WI38 (cell line): ENCODE data around the gene PNLIPRP2.

Experiments
- H3K4me3 ChIP-seq: 2 replicates; pipeline ENCODE4 v1.5.1; 2011; ENCODE audit warnings: low read depth, mild to moderate bottlenecking, control low read depth, low read length
- TF ChIP-seq, protein P1 (sequence below): IDR thresholded peaks from 2 replicates; pipeline ENCODE4 v1.5.1; 2012; ENCODE audit warnings: low read depth, mild to moderate bottlenecking, control low read depth, low read length

PNLIPRP2 gene

DNA sequence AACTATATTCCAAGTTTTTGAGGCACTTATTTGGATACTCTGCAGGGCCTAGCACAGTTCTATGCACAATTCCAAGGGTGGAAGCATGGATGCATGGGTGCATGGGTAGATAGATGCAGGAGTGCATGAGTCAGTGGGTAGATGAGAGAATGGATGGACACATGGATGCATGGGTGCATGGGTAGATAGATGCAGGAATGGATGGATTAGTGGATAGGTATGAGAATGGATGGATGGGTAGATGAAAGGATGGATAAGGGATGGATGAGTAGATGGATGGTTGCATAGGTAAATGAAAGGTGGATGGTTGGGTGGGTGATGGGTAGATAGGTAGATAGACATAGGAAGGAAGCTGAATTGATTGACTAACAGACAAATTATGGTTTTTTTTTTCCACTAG, 15.6 kb downstream of the PNLIPRP2 start:
- TF ChIP-seq, protein P1, sequence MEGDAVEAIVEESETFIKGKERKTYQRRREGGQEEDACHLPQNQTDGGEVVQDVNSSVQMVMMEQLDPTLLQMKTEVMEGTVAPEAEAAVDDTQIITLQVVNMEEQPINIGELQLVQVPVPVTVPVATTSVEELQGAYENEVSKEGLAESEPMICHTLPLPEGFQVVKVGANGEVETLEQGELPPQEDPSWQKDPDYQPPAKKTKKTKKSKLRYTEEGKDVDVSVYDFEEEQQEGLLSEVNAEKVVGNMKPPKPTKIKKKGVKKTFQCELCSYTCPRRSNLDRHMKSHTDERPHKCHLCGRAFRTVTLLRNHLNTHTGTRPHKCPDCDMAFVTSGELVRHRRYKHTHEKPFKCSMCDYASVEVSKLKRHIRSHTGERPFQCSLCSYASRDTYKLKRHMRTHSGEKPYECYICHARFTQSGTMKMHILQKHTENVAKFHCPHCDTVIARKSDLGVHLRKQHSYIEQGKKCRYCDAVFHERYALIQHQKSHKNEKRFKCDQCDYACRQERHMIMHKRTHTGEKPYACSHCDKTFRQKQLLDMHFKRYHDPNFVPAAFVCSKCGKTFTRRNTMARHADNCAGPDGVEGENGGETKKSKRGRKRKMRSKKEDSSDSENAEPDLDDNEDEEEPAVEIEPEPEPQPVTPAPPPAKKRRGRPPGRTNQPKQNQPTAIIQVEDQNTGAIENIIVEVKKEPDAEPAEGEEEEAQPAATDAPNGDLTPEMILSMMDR = no peak
- no peak overlapping the region for H3K4me3 ChIP-seq

DNA sequence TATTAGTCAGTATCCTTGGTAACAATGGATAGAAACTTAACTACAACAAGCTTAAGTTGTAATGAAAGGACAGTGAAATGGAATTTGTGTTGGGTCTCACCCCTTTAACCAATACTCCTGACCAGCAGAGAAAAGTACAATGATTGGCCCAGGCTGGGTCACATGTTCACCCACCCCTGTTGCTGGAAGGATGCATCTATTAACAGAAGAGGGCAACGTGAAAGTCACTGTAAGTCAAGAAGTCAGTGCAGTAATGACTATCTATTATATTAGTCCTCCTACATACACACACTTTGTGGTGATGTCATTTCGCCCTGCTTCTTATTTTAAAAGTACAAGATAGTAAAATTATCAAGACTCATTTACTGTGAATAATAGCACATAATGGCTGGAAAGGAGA, 16.2 kb downstream of the PNLIPRP2 start:
- H3K4me3 ChIP-seq = no peak overlapping the region
- TF ChIP-seq, protein P1 = no peak

DNA sequence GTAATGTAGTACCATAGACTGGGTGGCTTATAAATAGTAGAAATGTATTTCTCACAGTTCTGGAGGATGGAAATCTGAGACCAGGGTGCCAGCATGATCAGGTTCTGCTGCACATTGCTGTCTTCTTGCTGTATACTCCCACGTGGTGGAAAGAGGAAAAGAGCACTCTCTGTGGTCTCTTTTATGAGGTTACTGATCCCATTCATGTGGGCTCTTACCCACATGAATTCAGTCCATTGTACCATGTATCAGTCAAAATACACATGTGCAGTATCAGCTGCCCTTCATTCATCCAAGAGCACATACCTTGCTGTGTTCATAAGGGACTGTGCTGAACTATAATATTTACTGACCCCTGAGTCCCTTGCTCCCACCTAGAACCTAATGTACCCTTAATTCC, 17.1 kb downstream of the PNLIPRP2 start:
- no peak overlapping the region for H3K4me3 ChIP-seq
- TF ChIP-seq, protein P1 = no peak

DNA sequence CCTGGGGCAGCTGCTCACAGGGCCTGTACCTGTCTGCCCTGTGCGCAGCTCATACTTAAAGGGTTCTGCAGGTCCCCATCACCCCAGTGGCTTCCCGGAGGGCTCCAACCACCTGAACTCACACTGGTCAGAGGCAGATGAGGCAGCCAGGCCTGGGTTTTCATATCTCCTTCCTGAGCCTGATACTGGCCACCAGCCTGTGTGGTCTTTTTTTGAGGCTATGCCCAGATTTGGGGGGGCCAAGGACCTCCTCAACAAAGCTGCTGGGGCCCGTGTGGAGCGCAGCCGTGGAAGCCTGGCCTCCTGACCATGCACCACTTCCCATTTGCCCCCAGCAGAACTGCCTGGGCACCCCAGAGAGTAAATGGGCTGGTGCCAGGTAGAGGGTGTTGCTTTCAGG, 25.7 kb downstream of the PNLIPRP2 start:
- no peak overlapping the region for H3K4me3 ChIP-seq
- TF ChIP-seq, protein P1 = no peak

DNA sequence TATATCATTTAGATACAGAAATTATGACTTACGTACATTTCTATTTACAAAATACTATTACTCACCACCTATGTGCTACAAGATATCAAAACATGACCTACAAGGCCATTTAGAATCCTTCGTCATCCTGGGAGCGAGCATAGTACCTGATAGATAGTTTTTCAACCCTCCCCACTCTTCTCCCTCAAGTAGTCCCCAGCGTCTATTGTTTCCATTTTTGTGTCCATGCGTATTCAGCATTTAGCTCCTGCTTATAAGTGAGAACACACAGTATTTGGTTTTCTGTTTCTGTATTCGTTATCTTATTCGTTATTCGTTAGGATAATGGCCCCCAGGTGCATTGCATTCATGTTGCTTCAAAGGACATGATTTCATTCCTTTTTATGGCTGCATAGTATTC, 28.1 kb downstream of the PNLIPRP2 start:
- TF ChIP-seq, protein P1 = no peak

DNA sequence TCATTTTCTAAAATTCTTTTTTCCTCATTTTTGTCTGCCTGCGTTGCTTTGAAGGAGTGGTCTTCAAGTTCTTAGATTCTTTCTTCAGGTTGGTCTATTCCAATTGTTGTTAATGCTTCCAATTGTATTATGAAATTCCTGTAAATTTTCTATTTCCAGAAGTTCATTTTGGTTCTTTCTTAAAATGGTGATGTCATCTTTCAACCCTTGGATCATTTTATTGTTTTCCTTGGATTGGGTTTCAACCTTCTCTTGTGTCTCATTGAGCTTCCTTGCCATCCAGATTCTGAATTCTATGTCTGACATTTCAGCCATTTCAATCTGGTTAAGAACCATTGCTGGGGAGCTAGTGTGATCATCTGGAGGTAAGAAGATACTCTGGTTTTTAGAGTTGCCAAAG, 33.1 kb downstream of the PNLIPRP2 start:
- TF ChIP-seq, protein P1 = no peak
- no peak overlapping the region for H3K4me3 ChIP-seq

More for the DNA sequence above, 28.1 kb downstream of the PNLIPRP2 start:
- no peak overlapping the region for H3K4me3 ChIP-seq

DNA sequence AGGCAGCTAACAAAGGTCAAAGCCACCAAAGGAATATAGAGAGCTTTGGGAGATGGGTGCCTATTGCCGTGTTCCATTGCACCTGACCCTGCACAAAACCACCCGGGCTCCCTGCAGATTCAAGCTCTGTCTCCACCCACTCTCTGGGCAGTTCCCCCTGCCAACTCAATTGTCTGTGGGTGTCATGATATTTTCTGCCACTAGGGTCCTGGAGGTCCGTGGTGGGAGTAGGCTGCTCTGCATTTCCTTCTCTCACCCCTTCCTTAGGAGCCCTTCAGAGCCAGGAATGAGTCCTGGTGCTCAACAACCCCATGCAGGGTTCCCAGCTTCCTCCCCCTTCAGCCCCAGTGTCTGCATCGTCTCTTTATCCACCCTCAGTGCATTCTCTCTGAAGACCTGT, 34.1 kb downstream of the PNLIPRP2 start:
- TF ChIP-seq, protein P1 = peak; percentile 17; the same call in 1 of the 2 replicates
- H3K4me3 ChIP-seq = no peak overlapping the region
